T-helper 2 cell treated with Interferon-gamma antibody and Interleukin-4, amounts not matched to agents 5 μg/mL and 100 μg/mL, for 36 hours (primary cell): ENCODE data around the gene CASP6.

Experiments
- DNase-seq: peaks from one replicate; pipeline ENCODE4 v3.0.0; 2021; ENCODE audit warnings: low spot score
- H3K27ac Mint-ChIP-seq: one replicate; pipeline ENCODE4 v1.8.0; 2021; ENCODE audit warnings: mild to moderate bottlenecking, mixed read lengths
- H3K27me3 Mint-ChIP-seq: one replicate; pipeline ENCODE4 v1.8.0; 2021; ENCODE audit warnings: low read depth, mixed read lengths
- H3K36me3 Mint-ChIP-seq: one replicate; pipeline ENCODE4 v1.8.0; 2021; ENCODE audit warnings: low read depth, mixed read lengths
- H3K4me1 Mint-ChIP-seq: one replicate; pipeline ENCODE4 v1.8.0; 2021; ENCODE audit warnings: low read depth, mixed read lengths
- H3K4me3 Mint-ChIP-seq: one replicate; pipeline ENCODE4 v1.8.0; 2022; ENCODE audit warnings: mild to moderate bottlenecking, moderate library complexity, mixed read lengths
- H3K9me3 Mint-ChIP-seq: one replicate; pipeline ENCODE4 v1.8.0; 2021; ENCODE audit warnings: mixed read lengths

The CASP6 gene

GRCh38 chr4:109730619-109731545 is 27.6 kb upstream of the CASP6 start:
- H3K27ac Mint-ChIP-seq: peak overlapping the region; percentile 67
- peaks cover 7% of the 10 kb centered on the region for H3K27me3 Mint-ChIP-seq
- DNase-seq: no peak
- peak overlapping the region; percentile 84 for H3K4me3 Mint-ChIP-seq
- no peaks in the 10 kb centered on the region for H3K9me3 Mint-ChIP-seq
- peaks cover 17% of the 10 kb centered on the region for H3K4me1 Mint-ChIP-seq
- H3K36me3 Mint-ChIP-seq: peaks cover 3% of the 10 kb centered on the region

GRCh38 chr4:109729718-109730618 is 26.7 kb upstream of the CASP6 start, which contains the start of gene PLA2G12A:
PLA2G12A (minus strand) TSS chr4:109730070; CDS start chr4:109729809, 261 bp downstream.
- Mint-ChIP-seq H3K36me3 (peaks cover 4% of the 10 kb centered on the region), H3K27me3 (peaks cover 7% of the 10 kb centered on the region), H3K4me1 (peaks cover 17% of the 10 kb centered on the region), H3K9me3 (no peaks in the 10 kb centered on the region), H3K27ac (peak within 1 kb of the TSS; percentile 67), H3K4me3 (peak within 1 kb of the TSS; percentile 85)
- DNase-seq: peak; percentile 73

- Mint-ChIP-seq H3K4me1 (peaks cover 17% of the 10 kb centered on the region), H3K4me3 (peak overlapping the region; percentile 85), H3K9me3 (no peaks in the 10 kb centered on the region), H3K27ac (peak overlapping the region; percentile 56), H3K36me3 (peaks cover 6% of the 10 kb centered on the region), H3K27me3 (peaks cover 5% of the 10 kb centered on the region)
- DNase-seq: no peak
These were observed 26.0 kb upstream of the CASP6 start for GRCh38 chr4:109729117-109729717.

GRCh38 chr4:109728385-109728784 is 25.1 kb upstream of the CASP6 start:
- Mint-ChIP-seq H3K4me1 (peaks cover 17% of the 10 kb centered on the region), H3K27ac (no peak overlapping the region), H3K4me3 (peak overlapping the region; percentile 85), H3K9me3 (no peaks in the 10 kb centered on the region), H3K36me3 (peaks cover 6% of the 10 kb centered on the region), H3K27me3 (peaks cover 4% of the 10 kb centered on the region)
- no peak for DNase-seq

- no peak overlapping the region for H3K4me3 Mint-ChIP-seq
- H3K27me3 Mint-ChIP-seq: peaks cover 4% of the 10 kb centered on the region
- no peak overlapping the region for H3K27ac Mint-ChIP-seq
- no peak for DNase-seq
- H3K36me3 Mint-ChIP-seq: peaks cover 10% of the 10 kb centered on the region
- H3K4me1 Mint-ChIP-seq: peaks cover 4% of the 10 kb centered on the region
- peaks cover 4% of the 10 kb centered on the region for H3K9me3 Mint-ChIP-seq
These were observed 19.9 kb upstream of the CASP6 start for GRCh38 chr4:109723110-109723509.

GRCh38 chr4:109722357-109722756 is 19.1 kb upstream of the CASP6 start:
- H3K4me1 Mint-ChIP-seq: no peaks in the 10 kb centered on the region
- H3K27me3 Mint-ChIP-seq: no peaks in the 10 kb centered on the region
- H3K9me3 Mint-ChIP-seq: peaks cover 4% of the 10 kb centered on the region
- no peak overlapping the region for H3K4me3 Mint-ChIP-seq
- no peak for DNase-seq
- no peak overlapping the region for H3K27ac Mint-ChIP-seq
- peaks cover 10% of the 10 kb centered on the region for H3K36me3 Mint-ChIP-seq

- Mint-ChIP-seq H3K4me3 (no peak overlapping the region), H3K9me3 (peaks cover 4% of the 10 kb centered on the region), H3K27me3 (no peaks in the 10 kb centered on the region), H3K27ac (no peak overlapping the region), H3K4me1 (peaks cover under 1% of the 10 kb centered on the region), H3K36me3 (peaks cover 16% of the 10 kb centered on the region)
- no peak for DNase-seq
These were observed 17.8 kb upstream of the CASP6 start for GRCh38 chr4:109721033-109721432.

- Mint-ChIP-seq H3K27me3 (no peaks in the 10 kb centered on the region), H3K4me1 (peaks cover 2% of the 10 kb centered on the region), H3K27ac (no peak overlapping the region), H3K9me3 (peaks cover 4% of the 10 kb centered on the region), H3K4me3 (no peak overlapping the region), H3K36me3 (peaks cover 15% of the 10 kb centered on the region)
- no peak for DNase-seq
These were observed 16.4 kb upstream of the CASP6 start for GRCh38 chr4:109719604-109720003.

- no peaks in the 10 kb centered on the region for H3K27me3 Mint-ChIP-seq
- H3K4me1 Mint-ChIP-seq: peaks cover 2% of the 10 kb centered on the region
- no peak overlapping the region for H3K27ac Mint-ChIP-seq
- H3K36me3 Mint-ChIP-seq: peaks cover 15% of the 10 kb centered on the region
- DNase-seq: no peak
- peaks cover 4% of the 10 kb centered on the region for H3K9me3 Mint-ChIP-seq
- no peak overlapping the region for H3K4me3 Mint-ChIP-seq
These were observed 15.5 kb upstream of the CASP6 start for GRCh38 chr4:109718759-109719158.

- H3K27me3 Mint-ChIP-seq: no peaks in the 10 kb centered on the region
- H3K27ac Mint-ChIP-seq: no peak overlapping the region
- no peak overlapping the region for H3K4me3 Mint-ChIP-seq
- H3K9me3 Mint-ChIP-seq: no peaks in the 10 kb centered on the region
- no peak for DNase-seq
- H3K36me3 Mint-ChIP-seq: peaks cover 12% of the 10 kb centered on the region
- H3K4me1 Mint-ChIP-seq: peaks cover 2% of the 10 kb centered on the region
These were observed 10.3 kb upstream of the CASP6 start for GRCh38 chr4:109713500-109713899.

- H3K4me3 Mint-ChIP-seq: no peak overlapping the region
- peaks cover 2% of the 10 kb centered on the region for H3K4me1 Mint-ChIP-seq
- H3K9me3 Mint-ChIP-seq: no peaks in the 10 kb centered on the region
- H3K36me3 Mint-ChIP-seq: no peaks in the 10 kb centered on the region
- no peak overlapping the region for H3K27ac Mint-ChIP-seq
- H3K27me3 Mint-ChIP-seq: no peaks in the 10 kb centered on the region
- DNase-seq: no peak
These were observed 5.7 kb upstream of the CASP6 start for GRCh38 chr4:109708990-109709389.

- Mint-ChIP-seq H3K27me3 (no peaks in the 10 kb centered on the region), H3K4me3 (no peak overlapping the region), H3K4me1 (peaks cover 6% of the 10 kb centered on the region), H3K27ac (no peak overlapping the region), H3K36me3 (no peaks in the 10 kb centered on the region), H3K9me3 (no peaks in the 10 kb centered on the region)
- DNase-seq: no peak
These were observed 5.2 kb upstream of the CASP6 start for GRCh38 chr4:109708435-109708834.

GRCh38 chr4:109703664-109704361 is 568 bp upstream of the CASP6 start:
- Mint-ChIP-seq H3K27me3 (no peaks in the 10 kb centered on the region), H3K27ac (peak overlapping the region; percentile 94), H3K4me1 (peaks cover 28% of the 10 kb centered on the region), H3K9me3 (no peaks in the 10 kb centered on the region), H3K4me3 (peak overlapping the region; percentile 97), H3K36me3 (peaks cover 14% of the 10 kb centered on the region)
- DNase-seq: no peak
